Ovary (tissue), 3 donors: ENCODE results near the gene PSG6.
"Not testable (repeated sequence)": the region's sequence is repeated elsewhere in the genome, so short reads cannot be mapped to it uniquely, and the experiment has no call there.

ENCODE experiments used
- CTCF ChIP-seq, 3 donors: fragments of 450-650 bp in 2 of 3; fragments of 200-600 bp in 1 of 3; IDR thresholded peaks; one replicate each; pipeline versions ENCODE4 v1.5.1 to v1.8.0; 2016 to 2022; ENCODE audit warnings: antibody characterized with exemption in 3 of 3, mild to moderate bottlenecking in 1 of 3
- POLR2A ChIP-seq: fragments of 450-650 bp; IDR thresholded peaks from one replicate; pipeline ENCODE4 v1.6.1; 2017; ENCODE audit warnings: antibody characterized with exemption, mild to moderate bottlenecking, moderate library complexity
- donor health status: DM: no; HTN: no; CAD: no.

GRCh38 chr19:42874136-42874535 is 43.6 kb downstream of the PSG6 start:
- not testable (repeated sequence) for TF ChIP-seq CTCF (IDR thresholded peaks at IDR 0.05); POLR2A
